HG03039 (cell line): ENCODE results near the gene GTPBP4.
"Not testable (repeated sequence)": the region's sequence is repeated elsewhere in the genome, so short reads cannot be mapped to it uniquely, and the experiment has no call there.

ENCODE experiments used
- ATAC-seq: cut with Tn5 transposase; IDR thresholded peaks from one replicate; pipeline ENCODE4 v1.9.1; 2021; ENCODE audit warnings: mild to moderate bottlenecking, moderate library complexity; ENCODE audit not compliant: unreplicated experiment

Gene GTPBP4

GRCh38 chr10:1054684-1055083, 66.5 kb downstream of the GTPBP4 start:
- ATAC-seq = no peak

GRCh38 chr10:1056326-1057105, 68.3 kb downstream of the GTPBP4 start, which contains the start of gene WDR37:
TSS of gene WDR37 (plus strand) at chr10:1056385. CDS start at chr10:1072156, 15,771 bp downstream.
- ATAC-seq = peak; percentile 89

GRCh38 chr10:1057106-1057657, 68.9 kb downstream of the GTPBP4 start:
- peak; percentile 7 for ATAC-seq

GRCh38 chr10:1058017-1058416, 69.8 kb downstream of the GTPBP4 start:
- ATAC-seq = no peak

- no peak for ATAC-seq
These were observed 71.7 kb downstream of the GTPBP4 start for GRCh38 chr10:1059902-1060301.

GRCh38 chr10:1061930-1062774, 73.9 kb downstream of the GTPBP4 start:
- ATAC-seq = no peak

GRCh38 chr10:1063232-1063865, 75.1 kb downstream of the GTPBP4 start:
- no peak for ATAC-seq

- ATAC-seq = no peak
These were observed 76.7 kb downstream of the GTPBP4 start for GRCh38 chr10:1064964-1065247.

GRCh38 chr10:1066734-1067133, 78.5 kb downstream of the GTPBP4 start:
- ATAC-seq = not testable (repeated sequence)

- no peak for ATAC-seq
These were observed 80.4 kb downstream of the GTPBP4 start for GRCh38 chr10:1068380-1069361.
